GM12878 (cell line): ENCODE results near the gene PUS7L. TPM values are rescaled to one million over a fixed set of nuclear protein-coding genes. Genes with fewer than 3 reads are reported as not detected.

Experiments
- ATAC-seq: fragments of 200-7000 bp; cut with Tn5 transposase; 3 replicates; pipeline ENCODE4 v1.9.1; 2020; ENCODE audit warnings: mild to moderate bottlenecking, moderate library complexity
- BruUV-seq: library from RNA; stranded (reverse); fragments of 400-500 nt; replicated peaks from 2 replicates; lab custom pipeline; 2021; lab: Mats Ljungman, UMichigan
- CTCF ChIA-PET: fragments of 300-600 bp; sonication (Branson Sonifier 250); formaldehyde crosslinking; extraction: SDS; loops from one replicate; lab custom pipeline; 2021; ENCODE audit warnings: inconsistent platforms; lab: Yijun Ruan, JAX
- POLR2A ChIA-PET: fragments of 350-600 bp; formaldehyde crosslinking; extraction: SDS; loops from one replicate; lab custom pipeline; 2021; ENCODE audit warnings: inconsistent platforms; lab: Charles Lee
- RAD21 ChIA-PET: fragments of 300-600 bp; sonication (Branson Sonifier 250); formaldehyde crosslinking; loops from one replicate; lab custom pipeline; 2023; ENCODE audit warnings: antibody characterized with exemption; ENCODE audit not compliant: unreplicated experiment; lab: Charles Lee
- SMC1A ChIA-PET: fragments of 300-600 bp; sonication (Branson Sonifier 250); formaldehyde crosslinking; loops from one replicate; lab custom pipeline; 2023; ENCODE audit not compliant: unreplicated experiment, uncharacterized antibody; lab: Charles Lee
- DNase-seq: peaks from one replicate; pipeline ENCODE4 v3.0.0-alpha.2; 2011; ENCODE audit warnings: low read depth, low spot score
- FAIRE-seq: peaks from 3 replicates; lab custom pipeline; 2011; peaks lifted over from hg19 to GRCh38; lab: Jason Lieb, UNC
- H2AFZ ChIP-seq: 2 replicates; pipeline ENCODE4 v1.6.0; 2011; ENCODE audit warnings: low read depth, low read length, control low read depth; ENCODE audit not compliant: control insufficient read depth
- H3K27ac ChIP-seq: 2 replicates; pipeline ENCODE4 v1.5.1; 2011; ENCODE audit warnings: control low read depth; ENCODE audit not compliant: control insufficient read depth, insufficient read depth
- H3K27me3 ChIP-seq, 2 experiments: replicated peaks in 1 of 2; 2 replicates each; pipeline versions ENCODE4 v1.6.0 to v1.6.1; 2011; ENCODE audit warnings: low read length in 1 of 2; ENCODE audit not compliant: control insufficient read depth in 2 of 2, insufficient read depth in 2 of 2
- H3K36me3 ChIP-seq, 2 experiments: 2 replicates each; pipeline ENCODE4 v1.5.1; 2011; ENCODE audit warnings: low read length in 1 of 2; ENCODE audit not compliant: control insufficient read depth in 2 of 2, insufficient read depth in 2 of 2
- H3K4me1 ChIP-seq: 2 replicates; pipeline ENCODE4 v1.6.1; 2011; ENCODE audit warnings: mild to moderate bottlenecking, low read length, moderate library complexity, mixed read lengths; ENCODE audit not compliant: control insufficient read depth, insufficient read depth
- H3K4me2 ChIP-seq: 2 replicates; pipeline ENCODE4 v1.6.0; 2011; ENCODE audit warnings: control low read depth; ENCODE audit not compliant: control insufficient read depth, insufficient read depth
- H3K4me3 ChIP-seq: fragments of 200-600 bp; sonication (generic); 2 replicates; pipeline ENCODE4 v1.5.1; 2016
- H3K79me2 ChIP-seq: 2 replicates; pipeline ENCODE4 v1.6.0; 2011; ENCODE audit warnings: low read length; ENCODE audit not compliant: control insufficient read depth, insufficient read depth
- H3K9ac ChIP-seq: 2 replicates; pipeline ENCODE4 v1.8.0; 2011; ENCODE audit warnings: low read length, control low read depth, mixed read lengths; ENCODE audit not compliant: control insufficient read depth, insufficient read depth
- H3K9me3 ChIP-seq: replicated peaks from 3 replicates; pipeline ENCODE4 v1.5.1; 2011; ENCODE audit warnings: mild to moderate bottlenecking, low read length; ENCODE audit not compliant: control insufficient read depth, insufficient read depth
- H4K20me1 ChIP-seq: 2 replicates; pipeline ENCODE4 v1.6.0; 2011; ENCODE audit not compliant: control insufficient read depth, insufficient read depth
- CUX1 ChIP-seq: IDR thresholded peaks from 2 replicates; pipeline ENCODE4 v1.6.1; 2012; ENCODE audit warnings: improper control_type of control experiment, low read depth, low read length; ENCODE audit not compliant: insufficient replicate concordance
- EED ChIP-seq: sonication (generic); IDR thresholded peaks from 2 replicates; pipeline ENCODE4 v1.6.1; 2016; ENCODE audit warnings: antibody characterized with exemption, low read depth
- EGR1 ChIP-seq, 2 experiments: IDR thresholded peaks; 1 replicate in 1 of 2; 2 replicates in 1 of 2; pipeline ENCODE4 v1.6.1; 2011 to 2012; ENCODE audit warnings: low read depth in 2 of 2, low read length in 2 of 2, borderline replicate concordance in 1 of 2, mild to moderate bottlenecking in 1 of 2, moderate library complexity in 1 of 2
- MXI1 ChIP-seq: fragments of 150-350 bp; IDR thresholded peaks from 2 replicates; pipeline ENCODE4 v1.6.1; 2011; ENCODE audit warnings: low read depth, mild to moderate bottlenecking, inconsistent platforms, low read length, improper control_type of control experiment
- NFIC ChIP-seq: IDR thresholded peaks from 2 replicates; pipeline ENCODE4 v1.6.1; 2012; ENCODE audit warnings: low read depth, mild to moderate bottlenecking, inconsistent platforms, low read length, moderate library complexity
- POLR2AphosphoS2 ChIP-seq: IDR thresholded peaks from 2 replicates; pipeline ENCODE4 v1.6.1; 2011; ENCODE audit warnings: low read depth, mild to moderate bottlenecking, low read length, improper control_type of control experiment, moderate library complexity
- RAD21 ChIP-seq: IDR thresholded peaks from 2 replicates; pipeline ENCODE4 v1.6.1; 2011; ENCODE audit warnings: mild to moderate bottlenecking, low read depth, low read length, moderate library complexity; ENCODE audit not compliant: insufficient read depth
- ZNF217 ChIP-seq: fragments of 450-650 bp; IDR thresholded peaks from 2 replicates; pipeline ENCODE4 v1.6.1; 2017; ENCODE audit warnings: antibody characterized with exemption, mild to moderate bottlenecking
- whole genome bisulfite sequencing: methylation state at CpG from one replicate; pipeline ENCODE4 v1.1.6; 2016; ENCODE audit warnings: low lambda C conversion rate; ENCODE audit not compliant: insufficient replicate concordance, insufficient coverage; ENCODE audit errors: missing lambda C conversion rate; 5-methylcytosine and 5-hydroxymethylcytosine counted together
- in situ Hi-C: fragments of 300-500 bp; cut with MboI; formaldehyde crosslinking; loops from 9 replicates; pipeline ENCODE4 v1.14.3; 2018; ENCODE audit warnings: mixed read lengths
- intact Hi-C: fragments of 100-400 bp; cut with micrococcal nuclease; formaldehyde crosslinking; loops from one replicate; pipeline ENCODE4 v1.14.2; 2022; ENCODE audit not compliant: unreplicated experiment
- polyA plus RNA-seq, 11 experiments: library from polyadenylated mRNA; depleted of rRNA in 4 of 11; unstranded in 6 of 11; stranded (reverse) in 5 of 11; fragments of >200 nt; fragmentation: Nextera tagmentation in 4 of 11; fragmentation: Illumina TruSeq in 1 of 11; extraction: Ambion mirVana in 4 of 11; extraction: Trizol in 1 of 11; gene quantifications; 1 replicate in 1 of 11; 2 replicates in 10 of 11; pipeline versions ENCODE4 v1.2.1 to v1.2.3, GENCODE V29; 2011 to 2016; ENCODE audit warnings: inconsistent platforms in 2 of 11, missing spikeins in 2 of 11, low read depth in 1 of 11
- total RNA-seq, 4 experiments: library from RNA; depleted of rRNA in 3 of 4; stranded (reverse); fragments of >200 nt in 3 of 4; fragmentation: Illumina TruSeq in 1 of 4; extraction: Trizol in 1 of 4; gene quantifications; 2 replicates each; pipeline versions ENCODE4 v1.2.1 to v1.2.3, GENCODE V29; 2013 to 2021

PUS7L gene
- total and polyA plus RNA-seq, 10 of the 15 experiments (the other 5 are each of a cell fraction or from before 2014, with no cell fraction given) = 7.2 to 42.1 (median 19.6) TPM

DNA sequence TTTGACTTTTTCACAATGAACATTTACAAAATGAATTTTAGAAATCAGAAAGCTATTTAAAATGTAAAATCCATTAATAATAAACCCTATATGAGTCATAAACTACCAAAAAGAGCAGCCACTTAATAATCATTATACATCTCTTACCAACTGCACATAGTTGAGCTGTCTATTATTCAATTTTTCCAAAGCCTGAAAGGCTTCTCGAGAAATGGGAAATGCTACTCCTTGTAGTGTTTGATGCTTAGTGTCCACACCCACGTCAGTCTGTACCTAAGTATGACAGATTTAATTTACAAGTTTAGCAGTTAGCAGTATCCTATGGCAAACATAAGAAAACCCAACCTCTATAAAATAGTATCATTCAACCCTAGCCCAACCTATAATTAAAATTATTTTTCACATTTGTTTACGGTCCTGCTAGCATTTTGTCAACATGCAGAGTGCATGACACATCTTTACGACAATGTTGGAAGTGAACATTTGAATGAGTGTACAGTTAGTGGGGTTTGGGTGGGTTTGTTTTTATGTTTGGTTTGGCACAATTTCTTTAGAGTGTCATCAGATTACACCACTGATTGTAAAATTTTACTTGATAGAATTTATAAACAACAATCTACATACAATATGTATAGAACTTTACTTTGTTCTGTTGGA, 39.1 kb upstream of the PUS7L start:
- ChIA-PET SMC1A (interaction anchor here (1.1 kb wide), 1 partner anchor 42 kb away, joined by 3 read pairs; no protein-coding TSS in a partner anchor), RAD21 (interaction anchor here (0.6 kb wide), 1 partner anchor 84 kb away, joined by 4 read pairs; no protein-coding TSS in a partner anchor), POLR2A (no interaction called here), CTCF (interaction anchor here (0.9 to 2.4 kb wide), 3 partner anchors 20 to 85 kb away, joined by 3 to 6 read pairs (median 4); no protein-coding TSS in a partner anchor)
- Histone ChIP-seq H3K27me3 (no peaks in the 10 kb centered on the region), H3K36me3 (peaks cover 0 to 28% of the 10 kb centered on the region in 2 experiments; a peak in 3 of 4 replicates), H3K27ac (no peak overlapping the region), H2AFZ (no peak overlapping the region), H3K4me3 (no peak overlapping the region), H3K9me3 (no peaks in the 10 kb centered on the region), H3K4me2 (no peak overlapping the region), H3K4me1 (no peaks in the 10 kb centered on the region), H3K9ac (no peak overlapping the region), H3K79me2 (peaks cover 5% of the 10 kb centered on the region), H4K20me1 (no peaks in the 10 kb centered on the region)
- DNase-seq (no peak), ATAC-seq (no peak; the same call in 2 of the 3 replicates), FAIRE-seq (no peak)
- WGBS = 58% methylated on average over 4 of the region's 4 CpGs
- no TSS peak for BruUV-seq
- in situ Hi-C loops (no loop called here), intact Hi-C loops (no loop called here)
- TF ChIP-seq MXI1 (no peak), RAD21 (no peak), POLR2AphosphoS2 (no peak), EED (no peak), NFIC (no peak), ZNF217 (no peak), EGR1 (IDR thresholded peaks at IDR 0.05; ENCODE audit: borderline replicate concordance in 1 of 2, low read depth in 2 of 2, low read length in 2 of 2) (no peak), CUX1 (no peak)
